ENCODE measurements around the gene AGPAT3. TPM values are rescaled to one million over a fixed set of nuclear protein-coding genes. Genes with fewer than 3 reads are reported as not detected.
A peak's percentile ranks its signal among the peaks of the same experiment; 100 is the strongest.

AGPAT3 gene
- total RNA-seq, 1 donor: 47.4 TPM

DNA sequence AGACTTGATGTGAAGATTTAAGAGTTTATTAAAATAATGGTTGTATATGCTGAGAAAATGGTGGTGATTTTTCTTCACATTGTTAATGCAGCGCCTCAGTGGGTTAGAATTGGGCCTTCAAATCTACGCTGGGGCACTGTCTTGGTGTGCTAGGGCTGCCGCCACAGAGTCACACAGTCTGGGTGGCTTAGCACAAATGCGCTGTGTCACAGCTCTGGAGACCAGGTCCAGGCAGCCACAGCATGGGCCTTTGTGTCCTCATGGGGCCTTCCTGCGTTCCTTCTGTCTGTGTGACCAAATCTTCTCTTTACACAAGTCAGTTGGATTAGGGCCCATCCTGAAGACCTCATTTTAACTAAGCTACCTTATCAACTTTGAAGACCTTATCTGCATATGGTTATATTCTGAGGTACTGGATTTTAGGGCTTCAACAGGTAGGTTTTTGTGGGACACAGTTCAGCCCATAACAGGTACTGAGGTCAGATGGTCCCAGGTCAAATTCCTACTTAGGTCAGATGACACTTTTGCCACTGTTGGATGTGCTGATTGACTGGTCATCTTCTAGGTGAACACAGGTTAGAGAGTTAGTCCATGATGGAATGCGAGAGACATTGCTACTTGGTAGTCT, 164.6 kb downstream of the AGPAT3 start:
- Histone ChIP-seq H4K20me1 (ENCODE audit: insufficient read depth, low read length) (peaks cover 44% of the 10 kb centered on the region), H3K4me2 (ENCODE audit: insufficient read depth, low read length) (no peak overlapping the region), H2AFZ (ENCODE audit: low read length) (no peak overlapping the region), H3K9me3 (ENCODE audit: low read depth, low read length) (no peaks in the 10 kb centered on the region), H3K4me3 (ENCODE audit: insufficient read depth, low read length) (no peak overlapping the region), H3K27me3 (ENCODE audit: insufficient read depth, low read length) (no peaks in the 10 kb centered on the region), H3K79me2 (ENCODE audit: insufficient read depth, low read length) (peaks cover 96% of the 10 kb centered on the region), H3K4me1 (ENCODE audit: insufficient read depth, low read length) (peaks cover 16% of the 10 kb centered on the region), H3K36me3 (ENCODE audit: insufficient read depth, low read length) (peaks cover 18% of the 10 kb centered on the region), H3K27ac (ENCODE audit: low read depth, low read length) (no peak overlapping the region)
- TF ChIP-seq, protein P1, sequence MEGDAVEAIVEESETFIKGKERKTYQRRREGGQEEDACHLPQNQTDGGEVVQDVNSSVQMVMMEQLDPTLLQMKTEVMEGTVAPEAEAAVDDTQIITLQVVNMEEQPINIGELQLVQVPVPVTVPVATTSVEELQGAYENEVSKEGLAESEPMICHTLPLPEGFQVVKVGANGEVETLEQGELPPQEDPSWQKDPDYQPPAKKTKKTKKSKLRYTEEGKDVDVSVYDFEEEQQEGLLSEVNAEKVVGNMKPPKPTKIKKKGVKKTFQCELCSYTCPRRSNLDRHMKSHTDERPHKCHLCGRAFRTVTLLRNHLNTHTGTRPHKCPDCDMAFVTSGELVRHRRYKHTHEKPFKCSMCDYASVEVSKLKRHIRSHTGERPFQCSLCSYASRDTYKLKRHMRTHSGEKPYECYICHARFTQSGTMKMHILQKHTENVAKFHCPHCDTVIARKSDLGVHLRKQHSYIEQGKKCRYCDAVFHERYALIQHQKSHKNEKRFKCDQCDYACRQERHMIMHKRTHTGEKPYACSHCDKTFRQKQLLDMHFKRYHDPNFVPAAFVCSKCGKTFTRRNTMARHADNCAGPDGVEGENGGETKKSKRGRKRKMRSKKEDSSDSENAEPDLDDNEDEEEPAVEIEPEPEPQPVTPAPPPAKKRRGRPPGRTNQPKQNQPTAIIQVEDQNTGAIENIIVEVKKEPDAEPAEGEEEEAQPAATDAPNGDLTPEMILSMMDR (IDR thresholded peaks at IDR 0.05; ENCODE audit: extremely low read depth, low read depth, low read length): no peak
- no peak for DNase-seq (ENCODE audit: insufficient read length, low spot score, missing footprints)

DNA sequence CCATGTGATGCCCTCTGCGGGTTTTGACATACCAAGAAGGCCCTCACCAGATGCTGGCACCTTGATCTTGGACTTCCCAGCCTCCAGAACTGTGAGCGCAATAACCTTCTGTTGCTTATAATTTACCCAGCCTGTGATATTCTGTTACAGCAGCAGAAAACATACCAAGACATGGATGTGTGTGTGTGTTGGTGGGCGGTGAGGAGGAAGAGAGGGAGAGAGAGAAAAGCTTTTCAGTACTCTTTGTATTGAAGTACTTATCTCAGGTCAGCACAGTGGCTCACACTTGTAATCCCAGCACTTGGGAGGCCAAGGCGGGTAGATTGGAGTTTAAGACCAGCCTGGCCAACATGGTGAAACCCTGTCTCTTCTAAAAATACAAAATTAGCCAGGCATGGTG, 170.2 kb downstream of the AGPAT3 start:
- no peak overlapping the region for H3K4me3 ChIP-seq (ENCODE audit: insufficient read depth, low read length)
- H3K36me3 ChIP-seq (ENCODE audit: insufficient read depth, low read length): peaks cover 53% of the 10 kb centered on the region
- H3K79me2 ChIP-seq (ENCODE audit: insufficient read depth, low read length): peaks cover 83% of the 10 kb centered on the region
- H3K27ac ChIP-seq (ENCODE audit: low read depth, low read length): no peak overlapping the region
- DNase-seq (ENCODE audit: insufficient read length, low spot score, missing footprints): peak; percentile 22
- H4K20me1 ChIP-seq (ENCODE audit: insufficient read depth, low read length): peaks cover 15% of the 10 kb centered on the region
- H3K27me3 ChIP-seq (ENCODE audit: insufficient read depth, low read length): no peaks in the 10 kb centered on the region
- TF ChIP-seq, protein P1 (IDR thresholded peaks at IDR 0.05; ENCODE audit: extremely low read depth, low read depth, low read length): no peak
- no peaks in the 10 kb centered on the region for H3K4me1 ChIP-seq (ENCODE audit: insufficient read depth, low read length)
- no peak overlapping the region for H2AFZ ChIP-seq (ENCODE audit: low read length)
- no peaks in the 10 kb centered on the region for H3K9me3 ChIP-seq (ENCODE audit: low read depth, low read length)
- no peak overlapping the region for H3K4me2 ChIP-seq (ENCODE audit: insufficient read depth, low read length)

Small RNA genes lying within 50 kb of the gene (small RNA-seq; reads per million reads assigned to genes)
- not detected for gene RNU6-1150P
- gene RNU6-859P: not detected

Other genes with a start within 250 kb of the AGPAT3 start
- 1.8 and 2.1 TPM in 2 replicates for gene HSF2BP, start 205.7 kb upstream of the AGPAT3 start, total RNA-seq
- gene RRP1B, start 205.7 kb upstream of the AGPAT3 start, total RNA-seq: 17.4 TPM in 2 replicates
- 88.4 and 89.4 TPM in 2 replicates for gene PDXK, start 146.1 kb upstream of the AGPAT3 start, total RNA-seq
- gene CSTB, start 88.9 kb upstream of the AGPAT3 start, total RNA-seq: 14.8 and 18.3 TPM in 2 replicates
- gene RRP1, start 75.6 kb upstream of the AGPAT3 start, total RNA-seq: 16.5 and 18.5 TPM in 2 replicates
- gene TRAPPC10, start 147.1 kb downstream of the AGPAT3 start, total RNA-seq: 33.0 and 36.2 TPM in 2 replicates
- gene PWP2, start 242.2 kb downstream of the AGPAT3 start, total RNA-seq: 2.2 and 2.7 TPM in 2 replicates

All from osteoblast (primary cell).